CD14-positive monocyte (primary cell): ENCODE measurements around the gene SCART1. TPM values are rescaled to one million over a fixed set of nuclear protein-coding genes. Genes with fewer than 3 reads are reported as not detected.

Experiments used
- DNase-seq, 3 donors: peaks; one replicate each; pipeline ENCODE4 v3.0.0-alpha.2; 2011 to 2022
- H2AFZ ChIP-seq: 2 replicates; pipeline ENCODE4 v1.6.0; 2012; ENCODE audit warnings: mild to moderate bottlenecking, low read depth, low read length, inconsistent platforms; ENCODE audit not compliant: insufficient read depth, poor library complexity, severe bottlenecking
- H3K27ac ChIP-seq, 2 donors: 1 replicate in 1 of 2; 2 replicates in 1 of 2; pipeline ENCODE4 v1.5.1; 2012 to 2013; ENCODE audit warnings: low read length in 2 of 2, control low read depth in 1 of 2, inconsistent platforms in 1 of 2, low read depth in 1 of 2, mild to moderate bottlenecking in 1 of 2
- H3K27me3 ChIP-seq, 2 donors: one replicate each; pipeline versions ENCODE4 v1.6.0 to v1.6.1; 2011 to 2013; ENCODE audit warnings: low read length in 2 of 2; ENCODE audit not compliant: control insufficient read depth in 2 of 2, insufficient read depth in 2 of 2
- H3K36me3 ChIP-seq, 2 donors: replicated peaks in 1 of 2; 1 replicate in 1 of 2; 2 replicates in 1 of 2; pipeline versions ENCODE4 v1.5.1 to v1.6.1; 2012 to 2013; ENCODE audit warnings: low read length in 2 of 2, control low read depth in 1 of 2, inconsistent platforms in 1 of 2, mild to moderate bottlenecking in 1 of 2; ENCODE audit not compliant: insufficient read depth in 2 of 2, control insufficient read depth in 1 of 2
- H3K4me1 ChIP-seq, 2 donors: 1 replicate in 1 of 2; 2 replicates in 1 of 2; pipeline versions ENCODE4 v1.5.1 to v1.6.1; 2012 to 2013; ENCODE audit warnings: low read length in 2 of 2, control low read depth in 1 of 2, inconsistent platforms in 1 of 2, mild to moderate bottlenecking in 1 of 2, moderate library complexity in 1 of 2; ENCODE audit not compliant: insufficient read depth in 2 of 2, control insufficient read depth in 1 of 2
- H3K4me2 ChIP-seq: replicated peaks from 2 replicates; pipeline ENCODE3; 2012; ENCODE audit warnings: low read length, moderate library complexity, mild to moderate bottlenecking; ENCODE audit not compliant: poor library complexity, severe bottlenecking; ENCODE audit errors: extremely low read depth
- H3K4me3 ChIP-seq, 3 experiments: fragments of 200-600 bp in 1 of 3; sonication (generic) in 1 of 3; replicated peaks in 1 of 3; 1 replicate in 2 of 3; 2 replicates in 1 of 3; pipeline ENCODE4 v1.5.1; 2011 to 2013; ENCODE audit warnings: low read length in 3 of 3, mild to moderate bottlenecking in 3 of 3, control low read depth in 2 of 3, low read depth in 2 of 3, inconsistent platforms in 1 of 3, moderate library complexity in 1 of 3
- H3K79me2 ChIP-seq: 2 replicates; pipeline ENCODE4 v1.6.0; 2012; ENCODE audit warnings: mild to moderate bottlenecking, control low read depth, inconsistent platforms, low read length, moderate library complexity; ENCODE audit not compliant: insufficient read depth
- H3K9ac ChIP-seq: 2 replicates; pipeline ENCODE4 v1.6.0; 2017; ENCODE audit warnings: low read length, mild to moderate bottlenecking; ENCODE audit not compliant: insufficient read depth, poor library complexity, severe bottlenecking
- H3K9me3 ChIP-seq, 2 donors: replicated peaks in 1 of 2; 1 replicate in 1 of 2; 2 replicates in 1 of 2; pipeline versions ENCODE4 v1.5.1 to v1.6.1; 2012 to 2013; ENCODE audit warnings: low read length in 2 of 2, control low read depth in 1 of 2; ENCODE audit not compliant: control insufficient read depth in 1 of 2, insufficient read depth in 1 of 2
- H4K20me1 ChIP-seq: 2 replicates; pipeline ENCODE4 v1.6.0; 2012; ENCODE audit warnings: mild to moderate bottlenecking, low read length, control low read depth, moderate library complexity; ENCODE audit not compliant: insufficient read depth
- H3K27ac Mint-ChIP-seq, 7 donors: one replicate each; pipeline ENCODE4 v1.8.0; 2020; ENCODE audit warnings: mild to moderate bottlenecking in 7 of 7, mixed read lengths in 7 of 7, moderate library complexity in 6 of 7, inconsistent platforms in 2 of 7
- H3K27me3 Mint-ChIP-seq, 3 donors: one replicate each; pipeline ENCODE4 v1.8.0; 2021 to 2022; ENCODE audit warnings: low read depth in 3 of 3, mild to moderate bottlenecking in 3 of 3, mixed read lengths in 3 of 3, moderate library complexity in 3 of 3, inconsistent platforms in 1 of 3
- H3K36me3 Mint-ChIP-seq, 2 donors: one replicate each; pipeline ENCODE4 v1.8.0; 2020; ENCODE audit warnings: mixed read lengths in 2 of 2, inconsistent platforms in 1 of 2, mild to moderate bottlenecking in 1 of 2
- H3K4me1 Mint-ChIP-seq: one replicate; pipeline ENCODE4 v1.8.0; 2020; ENCODE audit warnings: mild to moderate bottlenecking, mixed read lengths
- H3K4me3 Mint-ChIP-seq, 2 donors: one replicate each; pipeline ENCODE4 v1.8.0; 2020; ENCODE audit warnings: mild to moderate bottlenecking in 2 of 2, mixed read lengths in 2 of 2, moderate library complexity in 1 of 2
- H3K9me3 Mint-ChIP-seq, 7 donors: one replicate each; pipeline ENCODE4 v1.8.0; 2020 to 2022; ENCODE audit warnings: mixed read lengths in 7 of 7, mild to moderate bottlenecking in 6 of 7, moderate library complexity in 6 of 7, inconsistent platforms in 2 of 7
- CTCF ChIP-seq: fragments of 200-600 bp; IDR thresholded peaks from one replicate; pipeline ENCODE4 v1.8.0; 2022; ENCODE audit warnings: antibody characterized with exemption, mild to moderate bottlenecking
- WGBS: methylation state at CpG from one replicate; pipeline ENCODE4 v1.1.5; 2013; ENCODE audit warnings: missing lambda C conversion rate; ENCODE audit not compliant: insufficient coverage; 5-methylcytosine and 5-hydroxymethylcytosine counted together
- intact Hi-C, 2 donors: fragments of 100-400 bp; cut with micrococcal nuclease; formaldehyde crosslinking; loops; one replicate each; pipeline versions ENCODE4 v1.15.0 to v1.15.1; 2023
- polyA plus RNA-seq, 3 donors: library from polyadenylated mRNA; depleted of rRNA in 1 of 3; unstranded in 2 of 3; stranded (reverse) in 1 of 3; fragments of 300-500 nt in 2 of 3; fragments of >200 nt in 1 of 3; fragmentation: Illumina TruSeq in 2 of 3; gene quantifications; 1 replicate in 2 of 3; 2 replicates in 1 of 3; pipeline ENCODE4 v1.2.3, GENCODE V29; 2012 to 2021

Gene SCART1
- polyA plus RNA-seq, 3 donors: 1.1 TPM; not detected in 2

- intact Hi-C loops: no loop called here
Observed at GRCh38 chr10:133446979-133447378, 6.8 kb upstream of the SCART1 start.

GRCh38 chr10:133448120-133448519 lies 5.6 kb upstream of the SCART1 start:
- TF ChIP-seq CTCF: no peak
- Histone ChIP-seq H3K4me1 (no peaks in the 10 kb centered on the region), H3K79me2 (no peaks in the 10 kb centered on the region), H3K9me3 (peaks cover 30 to 41% of the 10 kb centered on the region in 2 donors), H3K4me2 (no peak overlapping the region), H3K9ac (no peak overlapping the region), H3K36me3 (no peaks in the 10 kb centered on the region), H2AFZ (no peak overlapping the region), H3K27me3 (peaks cover 0 to 2% of the 10 kb centered on the region in 2 donors), H3K27ac (no peak overlapping the region), H3K4me3 (no peak overlapping the region), H4K20me1 (no peaks in the 10 kb centered on the region)
- DNase-seq: no peak
- intact Hi-C loops: no loop called here
- no peak overlapping the region for H3K4me3 Mint-ChIP-seq
- H3K9me3 Mint-ChIP-seq: peaks cover 29 to 44% (median 38%) of the 10 kb centered on the region in 7 donors
- no peak overlapping the region for H3K27ac Mint-ChIP-seq
- H3K27me3 Mint-ChIP-seq: peaks cover 8 to 15% (median 9%) of the 10 kb centered on the region in 3 donors
- no peaks in the 10 kb centered on the region for H3K36me3 Mint-ChIP-seq
- peaks cover under 1% of the 10 kb centered on the region for H3K4me1 Mint-ChIP-seq

More at GRCh38 chr10:133446979-133447378, 6.8 kb upstream of the SCART1 start:
- WGBS: 87% methylated on average over 7 of the region's 11 CpGs
- Histone ChIP-seq H3K4me2 (no peak overlapping the region), H3K4me1 (peaks cover 8 to 10% of the 10 kb centered on the region in 2 donors), H3K79me2 (no peaks in the 10 kb centered on the region), H3K36me3 (no peaks in the 10 kb centered on the region), H3K9ac (no peak overlapping the region), H3K9me3 (peaks cover 30 to 41% of the 10 kb centered on the region in 2 donors), H3K4me3 (no peak overlapping the region), H3K27me3 (peaks cover 0 to 2% of the 10 kb centered on the region in 2 donors), H2AFZ (no peak overlapping the region), H3K27ac (no peak overlapping the region), H4K20me1 (no peaks in the 10 kb centered on the region)
- no peak overlapping the region for H3K27ac Mint-ChIP-seq
- no peak overlapping the region for H3K4me3 Mint-ChIP-seq
- H3K4me1 Mint-ChIP-seq: peaks cover 12% of the 10 kb centered on the region
- H3K27me3 Mint-ChIP-seq: peaks cover 8 to 14% (median 9%) of the 10 kb centered on the region in 3 donors
- no peak for TF ChIP-seq CTCF
- H3K9me3 Mint-ChIP-seq: peaks cover 29 to 44% (median 38%) of the 10 kb centered on the region in 7 donors
- no peak for DNase-seq
- no peaks in the 10 kb centered on the region for H3K36me3 Mint-ChIP-seq
